ENCODE measurements around the gene CIC.
A peak's percentile ranks its signal among the peaks of the same experiment; 100 is the strongest.

Gene CIC

GRCh38 chr19:42268704-42269477 lies at the start of gene CIC:
Gene CIC (plus strand): TSS chr19:42269252. CDS start chr19:42271784, 2,532 bp downstream.
- peak; percentile 97 for FAIRE-seq

GRCh38 chr19:42219812-42220750 lies 49.0 kb upstream of the CIC start, which contains the start of gene ZNF526:
Gene ZNF526 (plus strand): TSS chr19:42220312. CDS start chr19:42224404, 4,092 bp downstream.
- FAIRE-seq = peak; percentile 86

DNA sequence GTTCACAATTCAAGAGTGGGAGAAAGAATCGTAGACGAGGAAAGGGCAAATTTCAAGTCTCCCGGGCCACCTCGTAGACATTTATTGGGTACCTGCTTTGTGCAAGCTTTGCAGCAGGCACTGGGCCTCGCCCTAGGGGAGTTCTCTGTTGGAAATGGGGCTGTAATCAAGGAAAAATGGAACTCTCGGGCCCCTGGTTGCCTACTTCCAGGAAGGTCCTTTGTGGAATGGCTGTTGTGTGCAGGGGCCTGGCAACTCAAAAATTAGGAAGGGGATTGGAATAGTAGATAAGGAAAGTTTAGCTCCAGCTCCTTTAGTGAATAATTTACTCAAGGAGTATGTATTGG lies 48.3 kb upstream of the CIC start:
- FAIRE-seq = no peak

- no peak for FAIRE-seq
These were observed 43.9 kb upstream of the CIC start for GRCh38 chr19:42224940-42225717.

GRCh38 chr19:42225718-42226292 lies 43.2 kb upstream of the CIC start:
- FAIRE-seq = no peak

DNA sequence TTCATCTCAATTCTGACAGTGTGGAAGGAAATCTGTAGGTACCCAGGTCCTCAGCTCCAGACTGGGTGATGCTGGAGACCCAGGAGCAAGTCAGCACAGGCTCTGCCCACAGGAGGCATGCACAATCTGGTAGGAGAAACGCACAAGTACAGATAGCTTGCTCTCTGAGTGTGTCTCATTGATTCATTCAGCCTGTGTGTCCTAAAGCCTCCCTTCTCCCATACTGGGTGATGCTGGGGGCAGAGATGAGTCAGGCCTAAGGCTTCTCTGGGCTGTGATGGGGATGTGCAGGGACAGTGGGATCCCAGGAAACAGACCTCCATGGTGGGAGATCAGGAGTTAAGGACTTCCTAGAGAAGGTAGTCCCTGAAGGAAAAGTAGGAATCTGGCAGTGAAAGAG lies 42.2 kb upstream of the CIC start:
- FAIRE-seq = no peak

- FAIRE-seq = no peak
These were observed 40.4 kb upstream of the CIC start for GRCh38 chr19:42228641-42229040.

DNA sequence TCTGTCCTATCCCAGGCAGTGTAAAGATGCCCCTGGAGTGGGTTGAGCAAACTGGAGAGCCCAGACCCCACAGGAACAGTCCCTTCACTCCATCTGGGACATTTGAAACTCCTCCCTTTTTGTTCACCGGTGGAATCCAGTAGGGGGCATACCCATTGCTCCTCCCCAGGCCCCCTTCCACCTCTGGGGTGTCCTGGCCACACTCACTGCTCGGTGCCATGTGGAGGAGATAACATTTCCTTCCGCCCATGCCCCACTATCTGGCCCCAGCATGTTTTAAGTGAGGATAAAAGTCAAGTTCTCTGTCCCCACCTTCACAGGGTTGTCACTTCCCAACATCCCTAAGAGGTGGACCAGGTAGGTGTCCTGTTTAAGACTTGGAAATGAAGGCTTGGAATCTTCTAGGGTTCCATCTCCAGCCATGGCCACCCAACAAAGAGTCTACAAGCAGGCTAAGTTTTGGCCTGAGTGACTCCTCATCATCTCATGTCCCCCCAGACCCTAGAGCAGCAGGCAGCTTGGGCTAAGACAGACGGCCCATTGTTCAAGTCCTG lies 39.7 kb upstream of the CIC start:
- FAIRE-seq = no peak

- no peak for FAIRE-seq
These were observed 39.1 kb upstream of the CIC start for GRCh38 chr19:42229855-42230351.

DNA sequence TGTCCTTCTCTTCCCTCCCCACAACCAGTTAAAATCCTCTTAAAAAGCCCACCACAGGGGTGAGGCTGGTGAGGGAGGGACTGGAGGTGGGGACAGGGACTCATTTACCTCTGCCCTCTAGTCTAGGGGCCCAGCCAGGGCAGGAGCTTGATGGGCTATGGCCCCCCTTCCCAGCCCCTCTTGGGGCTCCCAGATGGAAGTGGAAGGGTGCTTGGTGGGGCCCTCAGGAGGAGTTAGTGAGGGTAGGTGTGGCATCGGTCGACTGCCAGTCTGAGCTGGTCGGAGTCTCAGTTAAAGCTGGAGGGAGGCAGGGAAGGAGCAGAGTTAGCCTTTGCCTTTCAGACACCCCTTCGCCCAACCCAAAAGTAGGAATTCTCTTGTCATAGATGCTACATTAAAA lies 38.5 kb upstream of the CIC start:
- no peak for FAIRE-seq

- FAIRE-seq = no peak
These were observed 36.6 kb upstream of the CIC start for GRCh38 chr19:42232435-42232834.

DNA sequence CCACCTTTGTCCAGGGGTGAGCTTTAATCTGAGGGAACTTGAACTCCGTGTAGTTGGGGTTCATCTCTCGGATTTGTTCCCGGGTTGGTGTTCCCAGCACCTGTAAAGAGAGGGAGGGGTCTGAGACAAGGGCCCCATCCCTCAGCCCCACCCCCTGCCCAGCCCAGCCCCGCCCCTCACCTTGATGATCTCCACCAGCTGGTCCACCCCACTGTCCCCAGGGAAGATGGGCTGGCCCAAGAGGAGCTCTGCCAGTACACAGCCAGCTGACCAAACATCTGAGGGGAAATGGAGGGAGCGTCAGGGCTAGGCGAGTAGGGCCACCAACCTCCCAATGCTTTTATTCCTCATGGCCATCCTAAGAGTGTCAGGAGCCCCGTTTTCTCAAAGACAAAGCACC lies 35.9 kb upstream of the CIC start:
- FAIRE-seq = no peak

DNA sequence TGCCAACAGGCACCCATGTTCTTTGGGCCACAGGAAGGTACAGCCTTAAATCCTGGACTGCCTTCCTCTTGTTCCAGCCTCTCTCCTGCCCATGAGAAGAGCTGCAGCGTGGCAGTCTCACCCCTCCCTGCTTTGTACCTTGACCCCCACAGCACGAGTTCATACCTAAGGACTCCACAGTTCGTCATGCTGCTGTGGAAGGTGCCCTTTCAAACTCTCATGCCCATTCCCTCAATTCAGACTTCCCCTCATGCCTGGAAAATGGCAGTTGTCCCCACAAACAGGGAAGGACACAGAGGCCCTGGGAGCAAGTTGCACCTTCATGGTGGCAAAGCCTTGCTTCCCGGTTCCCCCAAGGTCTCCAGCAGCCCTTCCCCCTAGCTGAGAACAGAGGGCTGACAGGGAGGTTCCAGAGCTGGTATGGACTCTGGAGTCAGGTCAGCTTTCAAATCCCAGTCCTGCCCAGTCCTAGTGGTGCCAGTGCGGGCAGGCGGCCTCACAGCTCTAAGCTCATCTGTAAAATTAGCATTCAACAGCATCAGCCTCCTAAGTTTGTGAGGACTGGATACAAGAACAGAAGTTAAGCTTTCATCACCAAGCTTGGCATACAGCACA lies 35.3 kb upstream of the CIC start:
- no peak for FAIRE-seq

DNA sequence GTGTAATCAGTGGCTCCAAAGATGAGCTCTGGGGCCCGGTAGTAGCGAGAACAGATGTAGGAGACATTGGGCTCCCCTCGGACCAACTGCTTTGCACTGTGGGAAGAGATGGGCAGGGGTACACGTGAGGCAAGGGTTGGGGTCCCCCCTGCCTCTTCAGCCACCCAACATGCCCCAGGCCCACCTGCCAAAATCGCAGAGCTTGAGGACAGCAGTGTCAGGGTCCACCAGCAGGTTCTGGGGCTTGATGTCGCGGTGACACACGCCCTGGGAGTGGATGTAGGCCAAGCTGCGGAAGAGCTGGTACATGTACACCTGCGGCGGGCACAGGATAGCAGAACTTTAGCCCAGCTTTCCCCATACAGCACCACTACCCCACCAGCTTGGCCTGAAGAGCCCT lies 34.7 kb upstream of the CIC start:
- no peak for FAIRE-seq

- FAIRE-seq = no peak
These were observed 33.9 kb upstream of the CIC start for GRCh38 chr19:42235181-42235580.

- FAIRE-seq = no peak
These were observed 29.4 kb upstream of the CIC start for GRCh38 chr19:42239544-42240220.

- FAIRE-seq = no peak
These were observed 27.8 kb upstream of the CIC start for GRCh38 chr19:42241279-42241678.

- FAIRE-seq = no peak
These were observed 27.0 kb upstream of the CIC start for GRCh38 chr19:42242069-42242511.

- FAIRE-seq = peak; percentile 85
These were observed 26.3 kb upstream of the CIC start, which contains the start of gene GSK3A for GRCh38 chr19:42242512-42243409. Gene GSK3A (minus strand): TSS chr19:42242602. CDS start chr19:42242465, 137 bp downstream.

Measured in TTC549 (cell line).